ENCODE measurements around the gene MAD1L1. TPM values are rescaled to one million over a fixed set of nuclear protein-coding genes. Genes with fewer than 3 reads are reported as not detected.

The MAD1L1 gene
- total and polyA plus RNA-seq, 2 of the 13 experiments (the other 11 are each of a cell fraction or from before 2014, with no cell fraction given) = 17.4 to 64.7 TPM

- TF ChIP-seq PTBP1 (IDR thresholded peaks at IDR 0.05; ENCODE audit: low read depth, low read length, poor library complexity, severe bottlenecking) = no peak
- TF ChIP-seq MEIS2 (CRISPR knock-in tag; IDR thresholded peaks at IDR 0.05) = peak; percentile 36; the same call in 1 of the 2 replicates
- TF ChIP-seq NCOR1 (IDR thresholded peaks at IDR 0.05; ENCODE audit: borderline replicate concordance, low read length) = no peak
- TF ChIP-seq NR2C2 (CRISPR knock-in tag; IDR thresholded peaks at IDR 0.05; ENCODE audit: borderline replicate concordance) = peak; percentile 84
- no peak for TF ChIP-seq ZNF264 (CRISPR knock-in tag; IDR thresholded peaks at IDR 0.05)
- TF ChIP-seq ZSCAN22 (CRISPR knock-in tag; IDR thresholded peaks at IDR 0.05) = no peak
- no peak for TF ChIP-seq ZKSCAN5 (CRISPR knock-in tag; IDR thresholded peaks at IDR 0.05)
- no peak for TF ChIP-seq RBM22 (optimal IDR thresholded peaks at IDR 0.05; ENCODE audit: low read length)
- TF ChIP-seq CBX1 (IDR thresholded peaks at IDR 0.05; ENCODE audit: low read depth) = no peak
- TF ChIP-seq FOXO1 (CRISPR knock-in tag; IDR thresholded peaks at IDR 0.05) = no peak; the same call in 1 of the 2 replicates
- TF ChIP-seq REST (IDR thresholded peaks at IDR 0.05; ENCODE audit: borderline replicate concordance in 1 of 2, low read depth in 1 of 2, low read length in 2 of 2) = no peak
- no peak for TF ChIP-seq ZNF34 (CRISPR knock-in tag; IDR thresholded peaks at IDR 0.05; ENCODE audit: borderline replicate concordance)
- TF ChIP-seq ZNF768 (CRISPR knock-in tag; IDR thresholded peaks at IDR 0.05) = no peak
- no peak for TF ChIP-seq NFAT5 (CRISPR knock-in tag; IDR thresholded peaks at IDR 0.05)
- TF ChIP-seq DMAP1 (CRISPR knock-in tag; IDR thresholded peaks at IDR 0.05) = no peak
- TF ChIP-seq MNT (IDR thresholded peaks at IDR 0.05) = no peak
- TF ChIP-seq FUBP1 (CRISPR knock-in tag; IDR thresholded peaks at IDR 0.05; ENCODE audit: borderline replicate concordance) = no peak
Measured at GRCh38 chr7:1842321-1843221, 390.2 kb downstream of the MAD1L1 start (continued).

All from HepG2 (cell line).